Thymus (tissue), 11 donors: Measurements from ENCODE around the gene EXD2. TPM values are rescaled to one million over a fixed set of nuclear protein-coding genes. Genes with fewer than 3 reads are reported as not detected.
"Not testable (repeated sequence)": the region's sequence is repeated elsewhere in the genome, so short reads cannot be mapped to it uniquely, and the experiment has no call there.

Experiments
- DNase-seq, 9 donors: peaks; one replicate each; pipeline ENCODE4 v3.0.0-alpha.2; 2013; ENCODE audit warnings: low spot score in 9 of 9, low read depth in 6 of 9, missing footprints in 1 of 9
- H3K27ac ChIP-seq, 2 donors: one replicate each; pipeline ENCODE4 v1.5.1; 2013; ENCODE audit warnings: control low read depth in 1 of 2, low read depth in 1 of 2, low read length in 1 of 2, mild to moderate bottlenecking in 1 of 2, moderate library complexity in 1 of 2
- H3K27me3 ChIP-seq, 2 donors: one replicate each; pipeline ENCODE4 v1.5.1; 2013; ENCODE audit warnings: low read length in 1 of 2; ENCODE audit not compliant: control insufficient read depth in 2 of 2, insufficient read depth in 1 of 2
- H3K36me3 ChIP-seq, 2 donors: one replicate each; pipeline ENCODE4 v1.5.1; 2013; ENCODE audit warnings: low read length in 1 of 2, mild to moderate bottlenecking in 1 of 2, moderate library complexity in 1 of 2; ENCODE audit not compliant: control insufficient read depth in 2 of 2, insufficient read depth in 2 of 2
- H3K4me1 ChIP-seq, 2 donors: one replicate each; pipeline ENCODE4 v1.5.1; 2013; ENCODE audit warnings: low read length in 2 of 2; ENCODE audit not compliant: control insufficient read depth in 2 of 2, insufficient read depth in 2 of 2
- H3K4me3 ChIP-seq, 2 donors: one replicate each; pipeline ENCODE4 v1.5.1; 2013; ENCODE audit warnings: low read length in 2 of 2, control low read depth in 1 of 2, mild to moderate bottlenecking in 1 of 2
- H3K9me3 ChIP-seq, 2 donors: one replicate each; pipeline ENCODE4 v1.5.1; 2013; ENCODE audit warnings: low read length in 1 of 2, mild to moderate bottlenecking in 1 of 2; ENCODE audit not compliant: control insufficient read depth in 2 of 2, insufficient read depth in 1 of 2
- WGBS: extraction: QIAGEN DNeasy Blood & Tissue Kit; methylation state at CpG from one replicate; pipeline ENCODE4 v1.1.7; 2013; 5-methylcytosine and 5-hydroxymethylcytosine counted together
- polyA plus RNA-seq: library from polyadenylated mRNA; stranded (reverse); fragments of 200-250 nt; gene quantifications from one replicate; pipeline ENCODE4 v1.2.3, GENCODE V29; 2013
- total RNA-seq: library from RNA; stranded (reverse); fragments of 120-200 nt; gene quantifications from one replicate; pipeline ENCODE4 v1.2.4, GENCODE V29; 2013
- donor health status: healthy.

EXD2 gene
- total and polyA plus RNA-seq, 2 donors = 9.5 to 13.0 TPM

GRCh38 chr14:69217663-69218062, 26.4 kb downstream of the EXD2 start:
- not testable (repeated sequence) for H3K4me3 ChIP-seq, H3K9me3 ChIP-seq, H3K4me1 ChIP-seq, H3K27ac ChIP-seq, H3K36me3 ChIP-seq, DNase-seq, H3K27me3 ChIP-seq
- WGBS = 89% methylated on average over 2 of the region's 3 CpGs

DNA sequence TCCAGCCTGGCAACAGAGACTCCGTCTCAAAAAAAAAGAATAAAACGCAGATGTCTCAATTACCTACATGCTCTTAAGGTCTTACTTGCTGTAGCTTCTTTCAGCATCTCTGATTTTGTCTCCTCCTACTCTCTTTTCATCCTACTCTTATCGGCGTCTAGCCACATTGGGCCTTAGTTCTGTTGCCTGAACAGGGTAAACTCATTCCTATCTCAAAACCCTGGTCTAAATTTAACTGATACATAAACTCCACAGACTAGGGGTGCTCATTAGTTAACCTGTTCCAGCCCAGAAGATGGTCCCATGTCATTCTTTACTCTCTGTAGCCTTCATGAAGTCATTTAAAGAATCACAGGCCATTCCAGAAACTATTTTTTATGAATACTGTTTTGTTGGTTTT, 33.6 kb downstream of the EXD2 start:
- peaks cover 0 to 7% of the 10 kb centered on the region in 2 donors for H3K36me3 ChIP-seq
- WGBS = 98% methylated on average over 4 of the region's 4 CpGs
- DNase-seq = no peak
- H3K27me3 ChIP-seq = no peaks in the 10 kb centered on the region
- no peak overlapping the region for H3K4me3 ChIP-seq
- H3K4me1 ChIP-seq = no peaks in the 10 kb centered on the region
- H3K27ac ChIP-seq = no peak overlapping the region
- H3K9me3 ChIP-seq = no peaks in the 10 kb centered on the region

DNA sequence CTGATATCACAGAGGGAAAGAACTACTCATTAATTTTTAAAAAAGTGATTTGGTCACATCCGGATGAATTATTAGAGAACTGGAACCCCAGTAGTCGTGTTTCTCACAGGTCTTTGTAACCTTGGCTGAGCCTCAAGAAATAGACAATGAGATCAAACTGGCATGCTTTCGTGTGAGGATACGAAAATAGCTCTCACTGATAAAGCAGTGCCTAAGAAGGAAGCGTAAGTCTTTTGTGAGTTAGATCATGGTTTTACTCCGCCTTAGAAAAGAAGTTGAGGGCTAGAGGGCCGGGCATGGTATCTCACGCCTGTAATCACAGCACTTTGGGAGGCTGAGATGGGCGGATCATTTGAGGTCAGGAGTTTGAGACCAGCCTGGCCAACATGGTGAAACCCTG, 34.9 kb downstream of the EXD2 start:
- Histone ChIP-seq H3K4me1 (no peaks in the 10 kb centered on the region), H3K27me3 (no peaks in the 10 kb centered on the region), H3K4me3 (no peak overlapping the region), H3K36me3 (peaks cover 2 to 7% of the 10 kb centered on the region in 2 donors), H3K9me3 (no peaks in the 10 kb centered on the region), H3K27ac (no peak overlapping the region)
- 92% methylated on average over 9 of the region's 9 CpGs for WGBS
- no peak for DNase-seq

- Histone ChIP-seq H3K4me1 (no peaks in the 10 kb centered on the region), H3K36me3 (peaks cover 3 to 7% of the 10 kb centered on the region in 2 donors), H3K4me3 (no peak overlapping the region), H3K27me3 (no peaks in the 10 kb centered on the region), H3K9me3 (no peaks in the 10 kb centered on the region), H3K27ac (no peak overlapping the region)
- DNase-seq = no peak
- 99% methylated on average over 2 of the region's 2 CpGs for WGBS
Measured at GRCh38 chr14:69226736-69227135, 35.4 kb downstream of the EXD2 start.

GRCh38 chr14:69231486-69231885, 40.2 kb downstream of the EXD2 start:
- Histone ChIP-seq H3K9me3 (no peaks in the 10 kb centered on the region), H3K27me3 (no peaks in the 10 kb centered on the region), H3K36me3 (peaks cover 3 to 12% of the 10 kb centered on the region in 2 donors), H3K4me1 (no peaks in the 10 kb centered on the region), H3K27ac (no peak overlapping the region), H3K4me3 (no peak overlapping the region)
- WGBS = 91% methylated on average over 2 of the region's 2 CpGs
- DNase-seq = no peak

- no peaks in the 10 kb centered on the region for H3K4me1 ChIP-seq
- H3K9me3 ChIP-seq = no peaks in the 10 kb centered on the region
- H3K36me3 ChIP-seq = peaks cover 3 to 21% of the 10 kb centered on the region in 2 donors
- H3K27ac ChIP-seq = no peak overlapping the region
- DNase-seq = no peak
- H3K27me3 ChIP-seq = no peaks in the 10 kb centered on the region
- WGBS = 98% methylated on average over 3 of the region's 3 CpGs
- H3K4me3 ChIP-seq = no peak overlapping the region
Measured at GRCh38 chr14:69232388-69232787, 41.1 kb downstream of the EXD2 start.

DNA sequence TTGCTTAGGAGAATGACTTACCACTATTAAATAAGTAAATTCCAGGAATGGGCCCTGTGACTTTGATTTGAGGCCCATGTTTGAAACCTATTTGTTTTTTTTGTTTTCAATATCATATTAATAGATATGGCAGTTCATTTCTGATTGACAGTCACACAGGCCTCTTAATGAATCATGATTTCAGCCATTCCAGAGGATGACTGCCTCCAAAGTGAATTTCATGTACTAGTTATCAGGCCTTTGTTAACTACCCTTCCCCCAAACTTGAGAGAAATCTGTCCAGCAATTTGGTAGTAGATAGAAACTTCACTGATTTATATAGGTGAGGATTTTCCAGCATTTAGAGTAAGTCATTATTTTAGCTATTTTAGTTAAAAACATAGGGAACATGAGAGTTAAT, 42.8 kb downstream of the EXD2 start:
- H3K36me3 ChIP-seq = peaks cover 10 to 27% of the 10 kb centered on the region in 2 donors
- no peak overlapping the region for H3K27ac ChIP-seq
- no peak for DNase-seq
- H3K27me3 ChIP-seq = no peaks in the 10 kb centered on the region
- H3K4me3 ChIP-seq = no peak overlapping the region
- no peaks in the 10 kb centered on the region for H3K4me1 ChIP-seq
- no peaks in the 10 kb centered on the region for H3K9me3 ChIP-seq

- Histone ChIP-seq H3K9me3 (no peaks in the 10 kb centered on the region), H3K36me3 (peaks cover 10 to 33% of the 10 kb centered on the region in 2 donors), H3K4me1 (no peaks in the 10 kb centered on the region), H3K27me3 (no peaks in the 10 kb centered on the region), H3K27ac (no peak overlapping the region), H3K4me3 (no peak overlapping the region)
- 96% methylated on average over 1 of the region's 1 CpG for WGBS
- DNase-seq = no peak
Measured at GRCh38 chr14:69235708-69236107, 44.4 kb downstream of the EXD2 start.

- Histone ChIP-seq H3K36me3 (peaks cover 11 to 39% of the 10 kb centered on the region in 2 donors), H3K27me3 (no peaks in the 10 kb centered on the region), H3K9me3 (no peaks in the 10 kb centered on the region), H3K4me3 (no peak overlapping the region), H3K4me1 (no peaks in the 10 kb centered on the region), H3K27ac (no peak overlapping the region)
- DNase-seq = no peak
- 100% methylated on average over 1 of the region's 1 CpG for WGBS
Measured at GRCh38 chr14:69237142-69237541, 45.8 kb downstream of the EXD2 start.

GRCh38 chr14:69237584-69237983, 46.3 kb downstream of the EXD2 start:
- H3K27me3 ChIP-seq = no peaks in the 10 kb centered on the region
- no peak for DNase-seq

More at GRCh38 chr14:69237584-69237983, 46.3 kb downstream of the EXD2 start:
- Histone ChIP-seq H3K9me3 (no peaks in the 10 kb centered on the region), H3K27ac (no peak overlapping the region), H3K36me3 (peaks cover 14 to 39% of the 10 kb centered on the region in 2 donors), H3K4me1 (no peaks in the 10 kb centered on the region), H3K4me3 (no peak overlapping the region)
- 97% methylated on average over 12 of the region's 12 CpGs for WGBS
